GM21619 (cell line): Measurements from ENCODE around the gene ZNF518A.
"Not testable (repeated sequence)": the region's sequence is repeated elsewhere in the genome, so short reads cannot be mapped to it uniquely, and the experiment has no call there.

Experiments
- ATAC-seq: cut with Tn5 transposase; IDR thresholded peaks from one replicate; pipeline ENCODE4 v1.9.1; 2021; ENCODE audit not compliant: unreplicated experiment

Gene ZNF518A

GRCh38 chr10:96131621-96132020 is 1.5 kb downstream of the ZNF518A start:
- ATAC-seq = no peak

GRCh38 chr10:96133135-96133534 is 3.0 kb downstream of the ZNF518A start:
- ATAC-seq = no peak

GRCh38 chr10:96136810-96137209 is 6.7 kb downstream of the ZNF518A start:
- ATAC-seq = no peak

GRCh38 chr10:96137567-96137966 is 7.5 kb downstream of the ZNF518A start:
- no peak for ATAC-seq

- ATAC-seq = peak; percentile 98
Observed at GRCh38 chr10:96138102-96138501, 8.0 kb downstream of the ZNF518A start.

GRCh38 chr10:96152437-96152836 is 22.3 kb downstream of the ZNF518A start:
- ATAC-seq = no peak

- no peak for ATAC-seq
Observed at GRCh38 chr10:96153070-96153469, 23.0 kb downstream of the ZNF518A start.

GRCh38 chr10:96165726-96166125 is 35.6 kb downstream of the ZNF518A start:
- no peak for ATAC-seq

- no peak for ATAC-seq
Observed at GRCh38 chr10:96168546-96168945, 38.4 kb downstream of the ZNF518A start.

GRCh38 chr10:96170230-96170629 is 40.1 kb downstream of the ZNF518A start:
- no peak for ATAC-seq

GRCh38 chr10:96172666-96173065 is 42.6 kb downstream of the ZNF518A start:
- no peak for ATAC-seq

- ATAC-seq = no peak
Observed at GRCh38 chr10:96176985-96177384, 46.9 kb downstream of the ZNF518A start.

GRCh38 chr10:96188421-96188820 is 58.3 kb downstream of the ZNF518A start:
- ATAC-seq = no peak

- no peak for ATAC-seq
Observed at GRCh38 chr10:96188916-96189315, 58.8 kb downstream of the ZNF518A start.

GRCh38 chr10:96189505-96189904 is 59.4 kb downstream of the ZNF518A start:
- ATAC-seq = not testable (repeated sequence)

- ATAC-seq = no peak
Observed at GRCh38 chr10:96201525-96201924, 71.4 kb downstream of the ZNF518A start.

- ATAC-seq = no peak
Observed at GRCh38 chr10:96205580-96205979, 75.5 kb downstream of the ZNF518A start.

GRCh38 chr10:96208271-96208670 is 78.2 kb downstream of the ZNF518A start:
- peak; percentile 58 for ATAC-seq

- no peak for ATAC-seq
Observed at GRCh38 chr10:96208946-96209345, 78.8 kb downstream of the ZNF518A start.

- no peak for ATAC-seq
Observed at GRCh38 chr10:96211764-96212163, 81.7 kb downstream of the ZNF518A start.

GRCh38 chr10:96212911-96213310 is 82.8 kb downstream of the ZNF518A start:
- no peak for ATAC-seq
